GM12878 (cell line): ENCODE measurements around the gene GNPTAB. TPM values are rescaled to one million over a fixed set of nuclear protein-coding genes. Genes with fewer than 3 reads are reported as not detected.

ENCODE experiments used
- ATAC-seq: fragments of 200-7000 bp; cut with Tn5 transposase; 3 replicates; pipeline ENCODE4 v1.9.1; 2020; ENCODE audit warnings: mild to moderate bottlenecking, moderate library complexity
- BruUV-seq: library from RNA; stranded (reverse); fragments of 400-500 nt; replicated peaks from 2 replicates; lab custom pipeline; 2021; lab: Mats Ljungman, UMichigan
- CTCF ChIA-PET: fragments of 300-600 bp; sonication (Branson Sonifier 250); formaldehyde crosslinking; extraction: SDS; loops from one replicate; lab custom pipeline; 2021; ENCODE audit warnings: inconsistent platforms; lab: Yijun Ruan, JAX
- POLR2A ChIA-PET: fragments of 350-600 bp; formaldehyde crosslinking; extraction: SDS; loops from one replicate; lab custom pipeline; 2021; ENCODE audit warnings: inconsistent platforms; lab: Charles Lee
- RAD21 ChIA-PET: fragments of 300-600 bp; sonication (Branson Sonifier 250); formaldehyde crosslinking; loops from one replicate; lab custom pipeline; 2023; ENCODE audit warnings: antibody characterized with exemption; ENCODE audit not compliant: unreplicated experiment; lab: Charles Lee
- SMC1A ChIA-PET: fragments of 300-600 bp; sonication (Branson Sonifier 250); formaldehyde crosslinking; loops from one replicate; lab custom pipeline; 2023; ENCODE audit not compliant: unreplicated experiment, uncharacterized antibody; lab: Charles Lee
- DNase-seq: peaks from one replicate; pipeline ENCODE4 v3.0.0-alpha.2; 2011; ENCODE audit warnings: low read depth, low spot score
- FAIRE-seq: peaks from 3 replicates; lab custom pipeline; 2011; peaks lifted over from hg19 to GRCh38; lab: Jason Lieb, UNC
- H2AFZ ChIP-seq: 2 replicates; pipeline ENCODE4 v1.6.0; 2011; ENCODE audit warnings: low read depth, low read length, control low read depth; ENCODE audit not compliant: control insufficient read depth
- H3K27ac ChIP-seq: 2 replicates; pipeline ENCODE4 v1.5.1; 2011; ENCODE audit warnings: control low read depth; ENCODE audit not compliant: control insufficient read depth, insufficient read depth
- H3K27me3 ChIP-seq, 2 experiments: replicated peaks in 1 of 2; 2 replicates each; pipeline versions ENCODE4 v1.6.0 to v1.6.1; 2011; ENCODE audit warnings: low read length in 1 of 2; ENCODE audit not compliant: control insufficient read depth in 2 of 2, insufficient read depth in 2 of 2
- H3K36me3 ChIP-seq, 2 experiments: 2 replicates each; pipeline ENCODE4 v1.5.1; 2011; ENCODE audit warnings: low read length in 1 of 2; ENCODE audit not compliant: control insufficient read depth in 2 of 2, insufficient read depth in 2 of 2
- H3K4me1 ChIP-seq: 2 replicates; pipeline ENCODE4 v1.6.1; 2011; ENCODE audit warnings: mild to moderate bottlenecking, low read length, moderate library complexity, mixed read lengths; ENCODE audit not compliant: control insufficient read depth, insufficient read depth
- H3K4me2 ChIP-seq: 2 replicates; pipeline ENCODE4 v1.6.0; 2011; ENCODE audit warnings: control low read depth; ENCODE audit not compliant: control insufficient read depth, insufficient read depth
- H3K4me3 ChIP-seq: fragments of 200-600 bp; sonication (generic); 2 replicates; pipeline ENCODE4 v1.5.1; 2016
- H3K79me2 ChIP-seq: 2 replicates; pipeline ENCODE4 v1.6.0; 2011; ENCODE audit warnings: low read length; ENCODE audit not compliant: control insufficient read depth, insufficient read depth
- H3K9ac ChIP-seq: 2 replicates; pipeline ENCODE4 v1.8.0; 2011; ENCODE audit warnings: low read length, control low read depth, mixed read lengths; ENCODE audit not compliant: control insufficient read depth, insufficient read depth
- H3K9me3 ChIP-seq: replicated peaks from 3 replicates; pipeline ENCODE4 v1.5.1; 2011; ENCODE audit warnings: mild to moderate bottlenecking, low read length; ENCODE audit not compliant: control insufficient read depth, insufficient read depth
- H4K20me1 ChIP-seq: 2 replicates; pipeline ENCODE4 v1.6.0; 2011; ENCODE audit not compliant: control insufficient read depth, insufficient read depth
- ATF2 ChIP-seq: IDR thresholded peaks from 2 replicates; pipeline ENCODE4 v1.6.1; 2012; ENCODE audit warnings: low read length, inconsistent platforms
- E2F8 ChIP-seq: fragments of 450-650 bp; IDR thresholded peaks from 2 replicates; pipeline ENCODE4 v1.6.1; 2018; ENCODE audit warnings: mild to moderate bottlenecking, low read depth, moderate library complexity; ENCODE audit not compliant: partially characterized antibody
- ELK1 ChIP-seq: IDR thresholded peaks from 2 replicates; pipeline ENCODE4 v1.6.1; 2012; ENCODE audit warnings: low read depth, low read length, improper control_type of control experiment
- ESRRA ChIP-seq: IDR thresholded peaks from 2 replicates; pipeline ENCODE4 v1.6.1; 2012; ENCODE audit warnings: mild to moderate bottlenecking, low read length, improper control_type of control experiment
- HDAC6 ChIP-seq: fragments of 200-600 bp; sonication (generic); IDR thresholded peaks from one replicate; pipeline ENCODE4 v1.8.0; 2017; ENCODE audit warnings: antibody characterized with exemption; ENCODE audit not compliant: unreplicated experiment
- IKZF1 ChIP-seq: fragments of 450-650 bp; conservative IDR thresholded peaks from 2 replicates; pipeline ENCODE4 v1.6.1; 2017; ENCODE audit warnings: antibody characterized with exemption, mild to moderate bottlenecking
- IRF3 ChIP-seq: fragments of 450-650 bp; IDR thresholded peaks from 2 replicates; pipeline ENCODE4 v1.6.1; 2014; ENCODE audit warnings: mild to moderate bottlenecking
- IRF5 ChIP-seq: fragments of 450-650 bp; IDR thresholded peaks from 2 replicates; pipeline ENCODE4 v1.6.1; 2017; ENCODE audit warnings: borderline replicate concordance
- MEF2A ChIP-seq: IDR thresholded peaks from 2 replicates; pipeline ENCODE4 v1.6.1; 2011; ENCODE audit warnings: low read depth, mild to moderate bottlenecking, low read length, moderate library complexity; ENCODE audit not compliant: insufficient read depth
- MTA2 ChIP-seq: fragments of 450-650 bp; IDR thresholded peaks from 2 replicates; pipeline ENCODE4 v1.6.1; 2016; ENCODE audit warnings: low read depth, mild to moderate bottlenecking, moderate library complexity
- PAX5 ChIP-seq: IDR thresholded peaks from 2 replicates; pipeline ENCODE4 v1.6.1; 2011; ENCODE audit warnings: low read depth, low read length, borderline replicate concordance
- POLR2AphosphoS2 ChIP-seq: IDR thresholded peaks from 2 replicates; pipeline ENCODE4 v1.6.1; 2011; ENCODE audit warnings: low read depth, mild to moderate bottlenecking, low read length, improper control_type of control experiment, moderate library complexity
- SMC3 ChIP-seq: IDR thresholded peaks from 2 replicates; pipeline ENCODE4 v1.6.1; 2011; ENCODE audit warnings: low read length, improper control_type of control experiment, borderline replicate concordance
- TCF12 ChIP-seq: IDR thresholded peaks from 2 replicates; pipeline ENCODE4 v1.6.1; 2011; ENCODE audit warnings: low read depth, mild to moderate bottlenecking, low read length
- TCF7 ChIP-seq: IDR thresholded peaks from 2 replicates; pipeline ENCODE4 v1.6.1; 2014; ENCODE audit warnings: antibody characterized with exemption, borderline replicate concordance
- WGBS: methylation state at CpG from one replicate; pipeline ENCODE4 v1.1.6; 2016; ENCODE audit warnings: low lambda C conversion rate; ENCODE audit not compliant: insufficient replicate concordance, insufficient coverage; ENCODE audit errors: missing lambda C conversion rate; 5-methylcytosine and 5-hydroxymethylcytosine counted together
- in situ Hi-C: fragments of 300-500 bp; cut with MboI; formaldehyde crosslinking; loops from 9 replicates; pipeline ENCODE4 v1.14.3; 2018; ENCODE audit warnings: mixed read lengths
- intact Hi-C: fragments of 100-400 bp; cut with micrococcal nuclease; formaldehyde crosslinking; loops from one replicate; pipeline ENCODE4 v1.14.2; 2022; ENCODE audit not compliant: unreplicated experiment
- polyA plus RNA-seq, 11 experiments: library from polyadenylated mRNA; depleted of rRNA in 4 of 11; unstranded in 6 of 11; stranded (reverse) in 5 of 11; fragments of >200 nt; fragmentation: Nextera tagmentation in 4 of 11; fragmentation: Illumina TruSeq in 1 of 11; extraction: Ambion mirVana in 4 of 11; extraction: Trizol in 1 of 11; gene quantifications; 1 replicate in 1 of 11; 2 replicates in 10 of 11; pipeline versions ENCODE4 v1.2.1 to v1.2.3, GENCODE V29; 2011 to 2016; ENCODE audit warnings: inconsistent platforms in 2 of 11, missing spikeins in 2 of 11, low read depth in 1 of 11
- total RNA-seq, 4 experiments: library from RNA; depleted of rRNA in 3 of 4; stranded (reverse); fragments of >200 nt in 3 of 4; fragmentation: Illumina TruSeq in 1 of 4; extraction: Trizol in 1 of 4; gene quantifications; 2 replicates each; pipeline versions ENCODE4 v1.2.1 to v1.2.3, GENCODE V29; 2013 to 2021

GNPTAB gene
- total and polyA plus RNA-seq, 10 of the 15 experiments (the other 5 are each of a cell fraction or from before 2014, with no cell fraction given), result 9.8 to 38.9 (median 35.3) TPM

- TF ChIP-seq E2F8 (no peak), ATF2 (no peak), MEF2A (no peak), ESRRA (no peak), PAX5 (no peak), TCF12 (no peak)
These were observed 27.6 kb upstream of the GNPTAB start (continued) for GRCh38 chr12:101858361-101858760.

GRCh38 chr12:101857043-101857558, 26.3 kb upstream of the GNPTAB start:
- SMC1A ChIA-PET, result interaction anchor here (1.0 to 2.5 kb wide), 4 partner anchors 9 to 83 kb away, joined by 3 to 18 read pairs (median 3); no protein-coding TSS in a partner anchor
- H3K27ac ChIP-seq, result peak overlapping the region; percentile 75
- CTCF ChIA-PET, result interaction anchor here (3.2 kb wide), 1 partner anchor 17 kb away, joined by 38 read pairs; no protein-coding TSS in a partner anchor
- intact Hi-C loops, result loop anchor here (2.0 kb wide), 1 partner anchor 76 kb away; no protein-coding TSS in a partner anchor
- RAD21 ChIA-PET, result interaction anchor here (2.4 to 2.7 kb wide), 2 partner anchors 18 to 28 kb away, joined by 7 to 16 read pairs; no protein-coding TSS in a partner anchor
- no peak overlapping the region for H3K4me3 ChIP-seq
- FAIRE-seq (no peak), DNase-seq (no peak), ATAC-seq (peak; percentile 49)
- WGBS, result 0% methylated on average over 1 of the region's 1 CpG
- H4K20me1 ChIP-seq, result no peaks in the 10 kb centered on the region
- in situ Hi-C loops, result no loop called here
- no TSS peak for BruUV-seq
- no peaks in the 10 kb centered on the region for H3K27me3 ChIP-seq
- H3K36me3 ChIP-seq, result no peaks in the 10 kb centered on the region
- POLR2A ChIA-PET, result interaction anchor here (0.8 to 1.1 kb wide), 3 partner anchors 18 to 35 kb away, joined by 3 to 4 read pairs (median 3); no protein-coding TSS in a partner anchor
- peaks cover 64% of the 10 kb centered on the region for H3K4me1 ChIP-seq
- H3K9ac ChIP-seq, result no peak overlapping the region
- H3K9me3 ChIP-seq, result peaks cover 10% of the 10 kb centered on the region
- peak overlapping the region; percentile 50; the same call in 1 of the 2 replicates for H3K4me2 ChIP-seq
- H2AFZ ChIP-seq, result no peak overlapping the region; the same call in 1 of the 2 replicates
- no peaks in the 10 kb centered on the region for H3K79me2 ChIP-seq
- no peak for TF ChIP-seq IRF3
- TF ChIP-seq HDAC6, result no peak
- TF ChIP-seq TCF7, result no peak
- TF ChIP-seq IKZF1, result peak; percentile 75
- TF ChIP-seq SMC3, result no peak
- TF ChIP-seq MTA2, result peak; percentile 73
- no peak for TF ChIP-seq IRF5
- no peak for TF ChIP-seq ELK1
- no peak for TF ChIP-seq POLR2AphosphoS2
